Motor neuron (in vitro differentiated cells): ENCODE measurements around the gene PHF5A. TPM values are rescaled to one million over a fixed set of nuclear protein-coding genes. Genes with fewer than 3 reads are reported as not detected.

Experiments used
- ATAC-seq, 8 experiments: fragments of 200-7000 bp; cut with Tn5 transposase; replicated peaks in 6 of 8; 2 replicates each; pipeline ENCODE4 v1.8.0; 2021; ENCODE audit warnings: mild to moderate bottlenecking in 8 of 8, moderate library complexity in 8 of 8
- H3K27ac ChIP-seq, 2 donors: fragments of 250-450 bp; sonication (Bioruptor Pico); 2 replicates each; pipeline ENCODE4 v1.9.0; 2021; ENCODE audit warnings: antibody characterized with exemption in 2 of 2, mild to moderate bottlenecking in 2 of 2, moderate library complexity in 1 of 2
- H3K4me1 ChIP-seq, 2 donors: fragments of 250-450 bp; sonication (Bioruptor Pico); replicated peaks in 1 of 2; 2 replicates each; pipeline ENCODE4 v1.6.1; 2021; ENCODE audit warnings: antibody characterized with exemption in 2 of 2, mild to moderate bottlenecking in 2 of 2, moderate library complexity in 1 of 2
- H3K4me3 ChIP-seq, 5 donors: fragments of 250-450 bp; sonication (Bioruptor Pico); 2 replicates each; pipeline ENCODE4 v1.9.0; 2021; ENCODE audit warnings: antibody characterized with exemption in 5 of 5, mild to moderate bottlenecking in 5 of 5, moderate library complexity in 4 of 5
- WGBS, 10 experiments: fragments of 450-650 bp; shearing (Covaris generic); methylation state at CpG; one replicate each; pipeline ENCODE4 v1.0.0; 2022; 5-methylcytosine and 5-hydroxymethylcytosine counted together
- in situ Hi-C, 9 experiments: fragments of 400-800 bp; cut with MboI; loops; one replicate each; pipeline ENCODE4 v1.15.0; 2021; ENCODE audit warnings: low sequenced_read_pairs in 9 of 9, low pct_unique_long_range_greater_than_20kb in 2 of 9; ENCODE audit not compliant: unreplicated experiment in 9 of 9
- total RNA-seq, 8 experiments: library from RNA; unstranded; fragments of 300-600 nt; gene quantifications; 2 replicates each; pipeline versions ENCODE4 v1.2.3 to v1.2.4, GENCODE V29; 2022

The PHF5A gene
- total RNA-seq, 8 experiments from 2014 or later = 44.1 to 84.5 (median 57.5) TPM

- WGBS, 10 experiments = 80 to 100% (median 89%) methylated on average over 1 to 4 of the region's 4 CpGs; no CpG with 5 or more reads in 6 of the 10 experiments
These were observed 36.3 kb upstream of the PHF5A start for GRCh38 chr22:41504816-41505215.

GRCh38 chr22:41504397-41504796, 35.9 kb upstream of the PHF5A start:
- no peak overlapping the region for H3K4me3 ChIP-seq
- in situ Hi-C loops = loop anchor here in 1 of 9 experiments (10.0 kb wide), 1 partner anchor 100 kb away; no protein-coding TSS in a partner anchor
- H3K4me1 ChIP-seq = no peaks in the 10 kb centered on the region
- 60 to 100% (median 94%) methylated on average over 1 to 6 of the region's 7 CpGs; no CpG with 5 or more reads in 5 of the 10 experiments for WGBS, 10 experiments
- H3K27ac ChIP-seq = no peak overlapping the region
- ATAC-seq = peak in 3 of 8 experiments; percentile 41 to 90 (median 86)

More at GRCh38 chr22:41504816-41505215, 36.3 kb upstream of the PHF5A start:
- Histone ChIP-seq H3K4me3 (no peak overlapping the region), H3K27ac (no peak overlapping the region), H3K4me1 (no peaks in the 10 kb centered on the region)
- in situ Hi-C loops = loop anchor here in 1 of 9 experiments (10.0 kb wide), 1 partner anchor 100 kb away; no protein-coding TSS in a partner anchor
- ATAC-seq = no peak

- no peaks in the 10 kb centered on the region for H3K4me1 ChIP-seq
- H3K4me3 ChIP-seq = no peak overlapping the region
- peak in 3 of 8 experiments; percentile 38 to 60 (median 52) for ATAC-seq
- no peak overlapping the region for H3K27ac ChIP-seq
- WGBS, 10 experiments = 80 to 100% (median 93%) methylated on average over 1 to 3 of the region's 5 CpGs; no CpG with 5 or more reads in 5 of the 10 experiments
- in situ Hi-C loops = loop anchor here in 1 of 9 experiments (10.0 kb wide), 1 partner anchor 96 kb away; no protein-coding TSS in a partner anchor
These were observed 32.7 kb upstream of the PHF5A start for GRCh38 chr22:41501209-41501608.

- 90 to 100% (median 95%) methylated on average over 1 to 4 of the region's 7 CpGs; no CpG with 5 or more reads in 4 of the 10 experiments for WGBS, 10 experiments
- no peaks in the 10 kb centered on the region for H3K4me1 ChIP-seq
- in situ Hi-C loops = loop anchor here in 1 of 9 experiments (10.0 kb wide), 1 partner anchor 96 kb away; no protein-coding TSS in a partner anchor
- H3K4me3 ChIP-seq = no peak overlapping the region
- no peak overlapping the region for H3K27ac ChIP-seq
- ATAC-seq = no peak
These were observed 31.8 kb upstream of the PHF5A start for GRCh38 chr22:41500303-41500702.

- H3K27ac ChIP-seq = no peak overlapping the region
- in situ Hi-C loops = loop anchor here in 1 of 9 experiments (10.0 kb wide), 1 partner anchor 95 kb away; no protein-coding TSS in a partner anchor
- no peaks in the 10 kb centered on the region for H3K4me1 ChIP-seq
- H3K4me3 ChIP-seq = no peak overlapping the region
- ATAC-seq = no peak
- 90 to 100% (median 100%) methylated on average over 1 to 10 of the region's 10 CpGs; no CpG with 5 or more reads in 7 of the 10 experiments for WGBS, 10 experiments
These were observed 31.3 kb upstream of the PHF5A start for GRCh38 chr22:41499624-41500280.

GRCh38 chr22:41498303-41498835, 29.9 kb upstream of the PHF5A start:
- ATAC-seq = peak in 2 of 8 experiments; percentile 34 to 60
- H3K27ac ChIP-seq = no peak overlapping the region
- in situ Hi-C loops = no loop called here
- H3K4me1 ChIP-seq = no peaks in the 10 kb centered on the region
- 41 to 100% (median 94%) methylated on average over 1 to 3 of the region's 6 CpGs; no CpG with 5 or more reads in 4 of the 10 experiments for WGBS, 10 experiments
- H3K4me3 ChIP-seq = no peak overlapping the region

GRCh38 chr22:41491374-41492100, 23.0 kb upstream of the PHF5A start:
- Histone ChIP-seq H3K4me3 (no peak overlapping the region), H3K4me1 (no peaks in the 10 kb centered on the region), H3K27ac (no peak overlapping the region)
- ATAC-seq = peak in 4 of 8 experiments; percentile 48 to 71 (median 58)
- in situ Hi-C loops = no loop called here
- 35 to 100% (median 90%) methylated on average over 1 to 5 of the region's 5 CpGs; no CpG with 5 or more reads in 1 of the 10 experiments for WGBS, 10 experiments

- Histone ChIP-seq H3K4me1 (no peaks in the 10 kb centered on the region), H3K27ac (no peak overlapping the region), H3K4me3 (no peak overlapping the region)
- ATAC-seq = no peak
- in situ Hi-C loops = no loop called here
- WGBS, 10 experiments = 50 to 93% methylated on average over 2 of the region's 3 CpGs; no CpG with 5 or more reads in 8 of the 10 experiments
These were observed 20.3 kb upstream of the PHF5A start for GRCh38 chr22:41488596-41489385.

GRCh38 chr22:41488076-41488475, 19.6 kb upstream of the PHF5A start:
- in situ Hi-C loops = no loop called here
- Histone ChIP-seq H3K4me1 (no peaks in the 10 kb centered on the region), H3K27ac (no peak overlapping the region), H3K4me3 (no peak overlapping the region)
- 56 to 100% (median 84%) methylated on average over 1 to 4 of the region's 4 CpGs; no CpG with 5 or more reads in 2 of the 10 experiments for WGBS, 10 experiments
- no peak for ATAC-seq

- H3K27ac ChIP-seq = no peak overlapping the region
- no peak overlapping the region for H3K4me3 ChIP-seq
- ATAC-seq = no peak
- no peaks in the 10 kb centered on the region for H3K4me1 ChIP-seq
- in situ Hi-C loops = no loop called here
- WGBS, 10 experiments = 82 to 100% (median 91%) methylated on average over 1 to 8 of the region's 8 CpGs; no CpG with 5 or more reads in 3 of the 10 experiments
These were observed 18.8 kb upstream of the PHF5A start for GRCh38 chr22:41487037-41487935.

GRCh38 chr22:41485033-41485432, 16.5 kb upstream of the PHF5A start:
- no peak overlapping the region for H3K4me3 ChIP-seq
- no peak for ATAC-seq
- 17 to 100% (median 96%) methylated on average over 1 to 5 of the region's 7 CpGs; no CpG with 5 or more reads in 1 of the 10 experiments for WGBS, 10 experiments
- H3K4me1 ChIP-seq = peaks cover 0 to 4% of the 10 kb centered on the region in 2 donors
- in situ Hi-C loops = no loop called here
- no peak overlapping the region for H3K27ac ChIP-seq
